ENCODE results near the gene NUMBL. TPM values are rescaled to one million over a fixed set of nuclear protein-coding genes. Genes with fewer than 3 reads are reported as not detected.

NUMBL gene
- total and polyA plus RNA-seq, 2 of the 4 experiments (the other 2 are of a cell fraction), result 6.3 to 29.0 TPM

DNA sequence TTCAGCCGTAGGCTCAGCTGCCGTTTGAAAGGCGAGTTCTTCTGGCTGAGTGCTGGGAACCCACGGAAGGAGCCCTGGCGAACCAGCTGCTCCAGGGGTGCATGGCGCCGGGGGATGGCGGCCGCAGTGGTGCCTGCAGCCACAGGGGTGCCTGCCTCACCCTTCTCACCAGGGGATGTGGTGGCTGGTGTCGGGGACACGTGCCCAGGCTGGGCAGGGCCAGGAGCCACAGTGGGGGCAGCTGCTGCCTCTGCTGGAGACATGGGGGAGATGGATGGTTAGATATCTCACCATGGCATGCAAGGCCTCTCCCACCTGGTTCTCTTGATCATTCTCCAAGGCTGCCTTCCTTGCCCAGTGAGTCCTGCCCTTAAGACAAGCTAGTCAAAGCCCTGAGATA, 17.1 kb downstream of the NUMBL start:
- Histone ChIP-seq H3K4me1 (ENCODE audit: control insufficient read depth, insufficient read depth, low read length) (no peaks in the 10 kb centered on the region), H3K9me3 (ENCODE audit: control insufficient read depth, insufficient read depth, low read length) (peaks cover 2% of the 10 kb centered on the region; the same call in 1 of the 2 replicates), H3K4ac (ENCODE audit: low read depth, low read length) (no peak overlapping the region), H2BK15ac (ENCODE audit: low read depth, low read length) (no peak overlapping the region), H3K27ac (ENCODE audit: insufficient read depth, low read length) (no peak overlapping the region), H3K4me3 (ENCODE audit: insufficient read depth, low read depth, low read length) (no peak overlapping the region), H3K9me1 (ENCODE audit: insufficient read depth, low read length) (peaks cover 8% of the 10 kb centered on the region), H3K27me3 (ENCODE audit: control insufficient read depth, insufficient read depth, low read length) (no peaks in the 10 kb centered on the region), H2BK20ac (ENCODE audit: low read depth, low read length) (no peak overlapping the region), H2AK9ac (replicated peaks; ENCODE audit: low read depth, low read length, poor library complexity) (no peak overlapping the region), H3K18ac (ENCODE audit: low read depth, low read length) (no peak overlapping the region), H4K91ac (ENCODE audit: insufficient read depth, low read depth, low read length) (no peak overlapping the region), H2BK5ac (ENCODE audit: low read depth, low read length, poor library complexity, severe bottlenecking) (no peak overlapping the region), H3K4me2 (ENCODE audit: low read depth, low read length) (no peak overlapping the region), H4K8ac (ENCODE audit: low read depth in 2 of 2, low read length in 2 of 2) (no peak overlapping the region), H2BK120ac (ENCODE audit: low read depth, low read length) (no peak overlapping the region), H3K23ac (ENCODE audit: low read depth, low read length) (no peak overlapping the region), H4K20me1 (ENCODE audit: insufficient read depth, low read length) (0 out of 2 replicates have a peak, but pooled peaks cover 6% of the 10 kb centered on the region), H3K36me3 (ENCODE audit: control insufficient read depth, insufficient read depth, low read length) (peaks cover 87% of the 10 kb centered on the region), H2AFZ (replicated peaks; ENCODE audit: low read length, poor library complexity) (no peak overlapping the region), H3K56ac (ENCODE audit: extremely low read depth, insufficient read depth, low read length) (no peak overlapping the region), H3K14ac (replicated peaks; ENCODE audit: low read depth, low read length) (no peak overlapping the region), H4K5ac (ENCODE audit: low read depth, low read length) (no peak overlapping the region), H2AK5ac (ENCODE audit: low read depth, low read length) (no peak overlapping the region), H3K79me1 (ENCODE audit: low read depth in 1 of 2, low read length in 2 of 2) (peaks cover 7 to 22% of the 10 kb centered on the region in 2 experiments; a peak in 3 of 4 replicates), H3K9ac (ENCODE audit: low read depth, low read length) (no peak overlapping the region)
- TF ChIP-seq MAZ (IDR thresholded peaks at IDR 0.05; ENCODE audit: borderline replicate concordance, low read depth, low read length) (no peak), SMC3 (IDR thresholded peaks at IDR 0.05; ENCODE audit: low read depth, low read length) (no peak), MAFK (IDR thresholded peaks at IDR 0.05; ENCODE audit: low read depth, low read length) (no peak), CHD1 (IDR thresholded peaks at IDR 0.05; ENCODE audit: low read depth, low read length) (no peak), BHLHE40 (IDR thresholded peaks at IDR 0.05; ENCODE audit: low read depth, low read length) (no peak)
- TF ChIP-seq, protein P1, sequence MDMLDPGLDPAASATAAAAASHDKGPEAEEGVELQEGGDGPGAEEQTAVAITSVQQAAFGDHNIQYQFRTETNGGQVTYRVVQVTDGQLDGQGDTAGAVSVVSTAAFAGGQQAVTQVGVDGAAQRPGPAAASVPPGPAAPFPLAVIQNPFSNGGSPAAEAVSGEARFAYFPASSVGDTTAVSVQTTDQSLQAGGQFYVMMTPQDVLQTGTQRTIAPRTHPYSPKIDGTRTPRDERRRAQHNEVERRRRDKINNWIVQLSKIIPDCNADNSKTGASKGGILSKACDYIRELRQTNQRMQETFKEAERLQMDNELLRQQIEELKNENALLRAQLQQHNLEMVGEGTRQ (IDR thresholded peaks at IDR 0.05; ENCODE audit: low read depth, low read length), result no peak
- TF ChIP-seq, protein P2, sequence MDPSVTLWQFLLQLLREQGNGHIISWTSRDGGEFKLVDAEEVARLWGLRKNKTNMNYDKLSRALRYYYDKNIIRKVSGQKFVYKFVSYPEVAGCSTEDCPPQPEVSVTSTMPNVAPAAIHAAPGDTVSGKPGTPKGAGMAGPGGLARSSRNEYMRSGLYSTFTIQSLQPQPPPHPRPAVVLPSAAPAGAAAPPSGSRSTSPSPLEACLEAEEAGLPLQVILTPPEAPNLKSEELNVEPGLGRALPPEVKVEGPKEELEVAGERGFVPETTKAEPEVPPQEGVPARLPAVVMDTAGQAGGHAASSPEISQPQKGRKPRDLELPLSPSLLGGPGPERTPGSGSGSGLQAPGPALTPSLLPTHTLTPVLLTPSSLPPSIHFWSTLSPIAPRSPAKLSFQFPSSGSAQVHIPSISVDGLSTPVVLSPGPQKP (IDR thresholded peaks at IDR 0.05; ENCODE audit: borderline replicate concordance, low read depth, low read length), result no peak
- no peak for DNase-seq
- no peak for ATAC-seq (ENCODE audit: low read depth)
- ChIA-PET POLR2A (ENCODE audit: unreplicated experiment) (no interaction called here), CTCF (no interaction called here)
- intact Hi-C loops (cut with micrococcal nuclease), result no loop called here
- WGBS, 2 experiments (ENCODE audit: extremely low coverage in 2 of 2, insufficient read length in 1 of 2), result 89% methylated on average over 3 of the region's 11 CpGs; no CpG with 5 or more reads in 1 of the 2 experiments
- no TSS peak for BruUV-seq (replicated peaks)
- dilution Hi-C loops (cut with HindIII; ENCODE audit: low sequenced_read_pairs, unreplicated experiment), result no loop called here
- in situ Hi-C loops (cut with MboI; ENCODE audit: low sequenced_read_pairs), result loop anchor here (25.0 kb wide), 1 partner anchor 589 kb away; the partner anchor contains the start of gene HNRNPUL1
